ENCODE results near the gene NUDT5. TPM values are rescaled to one million over a fixed set of nuclear protein-coding genes. Genes with fewer than 3 reads are reported as not detected.
A peak's percentile ranks its signal among the peaks of the same experiment; 100 is the strongest.

Gene NUDT5
- total and polyA plus RNA-seq, 2 donors (not counting 1 experiment from before 2014, with no cell fraction given), result 25.9 to 39.9 TPM

DNA sequence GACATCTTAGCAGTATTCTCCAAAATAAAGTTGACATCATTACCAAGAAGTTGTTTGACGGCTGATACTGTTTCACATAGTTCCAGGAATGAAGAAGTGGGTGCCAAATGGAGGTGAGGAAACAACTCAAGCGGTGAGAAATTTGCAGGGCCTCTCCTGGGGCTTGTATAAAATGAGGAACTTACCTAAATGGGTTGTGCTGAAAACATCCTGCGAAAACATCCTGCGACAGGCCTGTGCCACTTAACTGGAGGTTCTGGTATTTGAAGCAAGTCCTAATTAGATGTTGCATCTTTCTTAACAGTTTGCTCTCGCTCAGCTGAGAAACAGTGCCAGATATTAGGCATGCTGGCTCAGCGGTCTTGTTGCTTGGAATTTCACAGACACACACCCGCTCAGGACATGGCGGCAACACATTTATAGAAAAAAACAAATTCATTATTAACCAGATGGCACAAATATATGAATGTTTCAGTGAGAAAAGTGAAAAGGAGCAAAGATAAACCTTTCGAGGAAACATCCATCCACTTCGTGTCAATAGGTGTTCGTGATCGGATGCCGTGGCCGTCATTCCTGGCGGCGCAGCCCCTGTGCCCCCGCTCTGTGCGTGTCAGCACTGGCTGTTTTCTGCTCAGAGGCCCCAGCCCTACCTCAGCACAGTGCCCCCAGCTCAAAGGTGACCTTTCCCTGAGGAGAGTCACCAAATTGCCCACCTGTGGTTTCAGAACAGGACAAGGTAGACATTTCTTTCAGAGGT lies 48.4 kb upstream of the NUDT5 start:
- H3K27me3 Mint-ChIP-seq, result no peaks in the 10 kb centered on the region
- Histone ChIP-seq H3K27me3 (replicated peaks in 1 of 4; ENCODE audit: control extremely low read depth in 1 of 4, control insufficient read depth in 3 of 4, insufficient read depth in 4 of 4, low read length in 3 of 4) (no peaks in the 10 kb centered on the region), H3K9ac (ENCODE audit: low read length) (peak overlapping the region; percentile 25), H3K36me3 (replicated peaks in 1 of 2; ENCODE audit: control extremely low read depth in 1 of 2, control insufficient read depth in 1 of 2, extremely low read depth in 1 of 2, insufficient read depth in 2 of 2, low read length in 1 of 2) (peaks cover 2 to 29% of the 10 kb centered on the region in 2 experiments), H2AFZ (ENCODE audit: insufficient read depth, low read depth, low read length, poor library complexity, severe bottlenecking) (peak overlapping the region; percentile 29), H3K4me1 (ENCODE audit: control insufficient read depth in 2 of 2, insufficient read depth in 2 of 2, low read length in 2 of 2) (peaks cover 58 to 65% of the 10 kb centered on the region in 2 donors), H3K9me3 (ENCODE audit: control extremely low read depth in 1 of 3, control insufficient read depth in 2 of 3, insufficient read depth in 1 of 3, low read length in 2 of 3) (peaks cover 0 to 18% (median 2%) of the 10 kb centered on the region in 3 donors), H4K20me1 (ENCODE audit: control insufficient read depth, insufficient read depth, low read length, poor library complexity, severe bottlenecking) (no peaks in the 10 kb centered on the region), H3K4me3 (ENCODE audit: control extremely low read depth in 1 of 5, extremely low read depth in 1 of 5, insufficient read depth in 1 of 5, low read depth in 2 of 5, low read length in 4 of 5) (peak overlapping the region in 1 of 5 experiments; percentile 34), H3K4me2 (replicated peaks; ENCODE audit: low read depth, low read length, poor library complexity, severe bottlenecking) (peak overlapping the region; percentile 59), H3K27ac (ENCODE audit: low read length in 2 of 2) (peak overlapping the region; percentile 95), H3K79me2 (ENCODE audit: control insufficient read depth, insufficient read depth, low read length) (peaks cover 46% of the 10 kb centered on the region)
- TF ChIP-seq EZH2 (IDR thresholded peaks at IDR 0.05; ENCODE audit: borderline replicate concordance, insufficient read depth, low read depth, low read length, poor library complexity, severe bottlenecking), result no peak
- TF ChIP-seq, protein P1, sequence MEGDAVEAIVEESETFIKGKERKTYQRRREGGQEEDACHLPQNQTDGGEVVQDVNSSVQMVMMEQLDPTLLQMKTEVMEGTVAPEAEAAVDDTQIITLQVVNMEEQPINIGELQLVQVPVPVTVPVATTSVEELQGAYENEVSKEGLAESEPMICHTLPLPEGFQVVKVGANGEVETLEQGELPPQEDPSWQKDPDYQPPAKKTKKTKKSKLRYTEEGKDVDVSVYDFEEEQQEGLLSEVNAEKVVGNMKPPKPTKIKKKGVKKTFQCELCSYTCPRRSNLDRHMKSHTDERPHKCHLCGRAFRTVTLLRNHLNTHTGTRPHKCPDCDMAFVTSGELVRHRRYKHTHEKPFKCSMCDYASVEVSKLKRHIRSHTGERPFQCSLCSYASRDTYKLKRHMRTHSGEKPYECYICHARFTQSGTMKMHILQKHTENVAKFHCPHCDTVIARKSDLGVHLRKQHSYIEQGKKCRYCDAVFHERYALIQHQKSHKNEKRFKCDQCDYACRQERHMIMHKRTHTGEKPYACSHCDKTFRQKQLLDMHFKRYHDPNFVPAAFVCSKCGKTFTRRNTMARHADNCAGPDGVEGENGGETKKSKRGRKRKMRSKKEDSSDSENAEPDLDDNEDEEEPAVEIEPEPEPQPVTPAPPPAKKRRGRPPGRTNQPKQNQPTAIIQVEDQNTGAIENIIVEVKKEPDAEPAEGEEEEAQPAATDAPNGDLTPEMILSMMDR (IDR thresholded peaks at IDR 0.05), result no peak
- DNase-seq (peak; percentile 93), ATAC-seq (ENCODE audit: low read depth) (peak; percentile 92)
- intact Hi-C loops (cut with micrococcal nuclease), result loop anchor here (1.0 to 2.0 kb wide), 4 partner anchors 9 to 47 kb away; partner anchors contain the start of gene CDC123
- ChIA-PET CTCF (interaction anchor here (0.7 to 4.7 kb wide), 7 partner anchors 8 to 468 kb away, joined by 3 to 25 read pairs (median 3); partner anchors contain the start of genes CDC123 and NUDT5), POLR2A (interaction anchor here (0.6 to 1.7 kb wide), 5 partner anchors 20 to 179 kb away, joined by 3 to 13 read pairs (median 3); no protein-coding TSS in a partner anchor)
- peak overlapping the region; percentile 83 for H3K4me3 Mint-ChIP-seq
- peaks cover 57% of the 10 kb centered on the region for H3K4me1 Mint-ChIP-seq
- 52% methylated on average over 9 of the region's 18 CpGs for WGBS (ENCODE audit: insufficient coverage)
- H3K9me3 Mint-ChIP-seq (ENCODE audit: insufficient read depth), result no peaks in the 10 kb centered on the region
- H3K27ac Mint-ChIP-seq, result peak overlapping the region; percentile 99
